ENCODE measurements around the gene NDUFS8.

NDUFS8 gene

GRCh38 chr11:68002938-68003845, 27.3 kb upstream of the NDUFS8 start:
- DNase-seq (ENCODE audit: low read depth), result no peak

- no peak for DNase-seq (ENCODE audit: low read depth)
Measured at GRCh38 chr11:68003846-68004550, 26.5 kb upstream of the NDUFS8 start, which contains the start of gene UNC93B1. TSS of gene UNC93B1 (minus strand) at chr11:68004097. CDS start at chr11:68004043, 54 bp downstream.

DNA sequence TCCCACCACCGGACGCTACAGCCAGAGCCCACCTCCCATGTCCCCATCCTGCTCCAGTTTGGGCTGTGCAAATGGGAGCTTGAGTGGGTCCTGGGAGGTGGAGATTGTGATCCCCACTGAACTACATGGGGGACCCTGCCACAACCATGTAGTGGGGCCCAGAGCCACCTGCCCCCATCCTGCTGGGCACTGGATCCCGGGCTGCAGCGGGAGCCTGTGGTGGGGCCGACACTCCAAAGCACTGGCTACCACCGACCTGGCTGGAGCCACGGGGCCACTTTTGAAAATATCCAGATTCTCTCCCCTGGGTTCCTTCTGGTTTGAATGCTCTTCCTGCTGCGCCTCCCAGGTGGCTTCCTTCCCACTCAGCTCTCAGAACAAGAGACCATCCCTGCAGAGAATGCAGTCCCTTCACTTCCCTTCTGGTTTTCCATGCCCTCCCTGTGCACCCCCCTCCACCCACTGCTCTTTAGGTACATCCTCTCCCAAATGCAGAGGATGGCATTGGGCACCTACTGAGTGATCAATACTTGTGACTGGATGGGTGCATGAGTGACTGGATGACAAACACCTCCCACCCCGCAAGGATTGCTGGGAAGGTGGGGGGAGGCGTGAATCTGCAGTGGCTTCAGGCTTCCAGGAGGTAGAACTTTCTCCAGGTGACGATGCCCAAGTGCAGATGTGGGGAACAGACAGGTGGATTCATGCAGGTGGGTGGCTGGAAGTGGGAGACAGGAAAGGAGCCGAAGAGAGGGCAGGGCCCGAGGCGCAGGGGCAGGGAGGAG, 25.7 kb upstream of the NDUFS8 start:
- no peak for DNase-seq (ENCODE audit: low read depth)

GRCh38 chr11:68006606-68007166, 23.8 kb upstream of the NDUFS8 start:
- DNase-seq (ENCODE audit: low read depth), result no peak

DNA sequence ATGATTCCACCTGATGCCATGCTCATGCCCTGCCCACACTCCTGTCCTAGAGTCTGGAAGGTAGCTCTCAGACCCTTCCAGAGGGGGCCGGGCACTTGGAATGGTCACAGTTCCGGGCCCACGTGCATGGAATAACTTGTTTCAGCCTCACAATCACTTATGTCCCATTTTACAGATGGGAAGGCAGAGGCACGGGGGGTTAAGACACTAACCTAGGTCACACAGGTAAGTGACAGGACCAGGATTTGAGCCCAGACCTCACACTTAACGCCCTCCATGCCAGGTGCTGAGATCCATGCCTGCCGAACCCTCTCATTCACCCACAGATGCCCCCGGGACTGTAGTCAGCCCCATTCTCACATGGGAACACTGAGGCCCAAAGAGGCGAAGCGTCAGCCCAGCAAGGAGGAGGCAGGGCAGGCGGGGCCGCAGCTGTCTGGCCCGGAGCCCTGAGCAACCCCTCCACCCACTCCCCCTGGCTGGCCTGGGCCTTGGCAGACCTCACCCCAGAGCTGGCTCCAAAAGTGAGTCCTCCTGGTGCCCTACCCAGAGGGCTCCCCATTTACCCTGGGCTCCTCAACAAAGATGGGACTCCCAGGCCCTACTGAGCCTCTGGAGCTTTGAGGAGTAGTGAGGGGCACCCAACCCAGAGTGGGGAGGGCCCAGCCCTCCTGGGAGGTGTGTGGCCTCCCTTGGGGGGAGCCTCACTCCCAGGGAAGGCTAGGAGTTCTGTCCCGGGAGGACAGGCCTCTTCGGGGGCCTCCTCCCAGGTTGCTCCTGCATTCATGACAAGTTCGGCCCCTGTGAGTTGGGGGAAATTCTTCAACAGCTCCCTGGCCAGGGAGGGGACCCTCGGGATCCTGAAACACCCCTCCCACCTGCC, 22.7 kb upstream of the NDUFS8 start:
- DNase-seq (ENCODE audit: low read depth), result no peak

- no peak for DNase-seq (ENCODE audit: low read depth)
Measured at GRCh38 chr11:68008381-68009337, 21.8 kb upstream of the NDUFS8 start.

DNA sequence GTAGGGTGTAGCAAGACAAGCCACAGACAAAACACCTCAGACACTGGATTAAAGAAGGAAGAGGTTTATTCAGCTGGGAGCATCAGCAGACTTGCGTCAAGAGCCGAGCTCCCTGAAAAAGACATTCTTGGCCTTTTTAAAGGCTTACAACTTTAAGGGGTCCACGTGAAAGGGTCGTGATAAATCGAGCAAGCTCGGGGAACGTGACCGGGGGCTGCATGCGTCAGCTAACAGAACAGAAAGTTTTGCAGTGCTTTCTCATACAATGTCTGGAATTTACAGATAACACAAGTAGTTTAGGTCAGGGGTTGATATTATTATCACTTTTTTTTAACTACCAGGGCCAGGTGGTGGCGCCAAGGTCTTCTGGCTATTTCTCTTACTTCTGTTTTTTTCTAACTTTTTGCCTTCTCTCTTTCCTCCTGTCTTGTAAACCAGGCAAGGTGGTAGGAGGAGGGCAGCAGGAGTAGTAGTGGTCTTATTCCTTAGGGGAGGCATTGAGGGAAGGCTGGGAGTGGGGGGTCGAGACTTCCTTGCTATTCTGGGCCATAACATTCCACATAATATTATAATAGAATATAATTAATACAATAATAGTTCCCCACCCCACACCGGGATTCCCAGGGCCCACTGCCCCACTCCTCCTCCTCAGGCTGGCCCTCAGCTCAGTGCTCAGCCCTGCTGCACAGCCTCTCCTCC, 20.9 kb upstream of the NDUFS8 start:
- no peak for DNase-seq (ENCODE audit: low read depth)

GRCh38 chr11:68010090-68011041, 20.1 kb upstream of the NDUFS8 start, which contains the start of gene ALDH3B1:
TSS of gene ALDH3B1 (plus strand) at chr11:68010327. CDS start at chr11:68015298, 4,971 bp downstream.
- DNase-seq (ENCODE audit: low read depth), result peak; percentile 73

- no peak for DNase-seq (ENCODE audit: low read depth)
Measured at GRCh38 chr11:68011051-68011943, 19.2 kb upstream of the NDUFS8 start.

GRCh38 chr11:68012044-68012842, 18.2 kb upstream of the NDUFS8 start:
- DNase-seq (ENCODE audit: low read depth), result no peak

DNA sequence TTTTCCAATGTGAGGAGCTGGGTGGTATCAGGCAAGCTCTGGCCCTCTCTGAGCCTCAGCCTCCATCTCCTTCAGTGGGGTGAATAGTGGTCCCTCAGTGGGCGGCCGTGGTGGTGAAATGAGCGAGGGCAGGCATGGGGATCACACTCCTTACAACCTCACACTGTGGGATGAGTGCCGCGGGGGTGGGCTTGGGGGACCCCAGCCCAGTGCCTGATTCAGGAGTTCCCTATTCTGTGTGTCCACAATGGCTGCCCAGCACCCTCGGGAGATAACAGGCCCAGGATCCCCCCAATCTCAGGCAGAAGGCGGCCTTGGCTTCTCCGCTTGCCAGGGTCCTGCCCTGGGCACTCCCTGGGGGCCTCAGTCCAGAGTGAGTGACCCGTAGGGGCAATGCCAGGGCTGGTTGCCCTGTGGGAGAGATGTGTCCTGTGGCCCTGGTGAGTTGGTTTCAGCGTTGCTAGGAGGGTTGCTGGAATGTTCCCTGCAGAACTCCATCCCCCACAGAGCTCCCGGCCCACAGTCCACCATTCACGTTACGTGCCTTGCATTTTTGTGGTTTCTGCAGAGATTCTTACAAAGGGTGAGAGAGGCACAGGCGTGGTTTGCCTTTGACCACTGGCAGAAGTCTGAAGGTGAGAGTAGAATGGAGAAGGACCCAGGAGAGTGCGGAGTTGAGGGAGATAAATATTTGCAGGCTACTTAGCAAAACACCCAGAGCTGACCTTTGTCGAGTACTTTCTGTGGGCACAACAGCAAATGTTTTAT, 17.5 kb upstream of the NDUFS8 start:
- peak; percentile 77 for DNase-seq (ENCODE audit: low read depth)

- no peak for DNase-seq (ENCODE audit: low read depth)
Measured at GRCh38 chr11:68013611-68014156, 16.8 kb upstream of the NDUFS8 start.

- DNase-seq (ENCODE audit: low read depth), result no peak
Measured at GRCh38 chr11:68014157-68014946, 16.1 kb upstream of the NDUFS8 start.

GRCh38 chr11:68014947-68015447, 15.5 kb upstream of the NDUFS8 start:
- DNase-seq (ENCODE audit: low read depth), result no peak
